Sigmoid colon (tissue), 4 donors: ENCODE data around the gene ZNF407.

Experiments used
- CTCF ChIP-seq, 4 experiments: fragments of 450-650 bp in 3 of 4; fragments of 200-600 bp in 1 of 4; IDR thresholded peaks; one replicate each; pipeline ENCODE4 v1.5.1; 2016 to 2019; ENCODE audit warnings: antibody characterized with exemption in 4 of 4, mild to moderate bottlenecking in 3 of 4, moderate library complexity in 2 of 4
- EP300 ChIP-seq, 4 donors: sonication (generic); formaldehyde crosslinking; IDR thresholded peaks; one replicate each; pipeline ENCODE4 v1.6.1; 2017; ENCODE audit warnings: antibody characterized with exemption in 4 of 4
- POLR2A ChIP-seq, 2 donors: fragments of 450-650 bp; IDR thresholded peaks; one replicate each; pipeline ENCODE4 v1.6.1; 2016; ENCODE audit warnings: antibody characterized with exemption in 2 of 2, mild to moderate bottlenecking in 2 of 2, moderate library complexity in 2 of 2
- POLR2AphosphoS5 ChIP-seq, 4 donors: sonication (generic); formaldehyde crosslinking; IDR thresholded peaks; one replicate each; pipeline ENCODE4 v1.6.1; 2017; ENCODE audit warnings: antibody characterized with exemption in 4 of 4

- TF ChIP-seq EP300 (IDR thresholded peaks at IDR 0.05) (no peak), CTCF (IDR thresholded peaks at IDR 0.05) (no peak), POLR2AphosphoS5 (IDR thresholded peaks at IDR 0.05) (no peak), POLR2A (IDR thresholded peaks at IDR 0.05) (no peak)
Observed at GRCh38 chr18:74806700-74807416, 209.2 kb downstream of the ZNF407 start.
